Renal cortex interstitium (tissue), 3 donors: Measurements from ENCODE around the gene POLD4. TPM values are rescaled to one million over a fixed set of nuclear protein-coding genes. Genes with fewer than 3 reads are reported as not detected.

Experiments
- polyA plus RNA-seq, 3 donors: library from polyadenylated mRNA; unstranded; fragments of 120-200 nt; gene quantifications; one replicate each; pipeline ENCODE4 v1.2.1, GENCODE V29; 2013; ENCODE audit not compliant: insufficient read length in 3 of 3

The POLD4 gene
- polyA plus RNA-seq, 3 donors: 16.3 to 38.7 (median 26.0) TPM

Other genes with a start within 250 kb of the POLD4 start
- gene KDM2A, start 234.3 kb downstream of the POLD4 start, polyA plus RNA-seq: 10 to 100 TPM; 75.7 to 86.2 (median 76.9) TPM
- 10 to 100 TPM; 52.3 to 67.2 (median 56.8) TPM for gene GRK2, start 87.1 kb downstream of the POLD4 start, polyA plus RNA-seq
- 10 to 100 TPM; 21.5 to 48.5 (median 30.5) TPM for gene ANKRD13D, start 64.2 kb downstream of the POLD4 start, polyA plus RNA-seq
- gene SSH3, start 50.0 kb downstream of the POLD4 start, polyA plus RNA-seq: 10 to 100 TPM; 19.1 to 32.6 (median 23.1) TPM
- 1 to 10 TPM; 4.3 to 8.0 (median 5.9) TPM for gene CLCF1, start 20.1 kb upstream of the POLD4 start, polyA plus RNA-seq
- gene RAD9A, start 38.4 kb upstream of the POLD4 start, polyA plus RNA-seq: 10 to 100 TPM; 21.8 to 33.9 (median 31.2) TPM
- gene PPP1CA, start 48.3 kb upstream of the POLD4 start, polyA plus RNA-seq: 100 to 1,000 TPM; 149 to 172 (median 156) TPM
- 10 to 100 TPM in 1 of 3 donors, 1 to 10 TPM in 2; 4.5 to 10.5 (median 6.7) TPM for gene TBC1D10C, start 50.5 kb upstream of the POLD4 start, polyA plus RNA-seq
- 1 to 10 TPM; 2.0 to 5.2 (median 2.7) TPM for gene CARNS1, start 62.1 kb upstream of the POLD4 start, polyA plus RNA-seq
- gene RPS6KB2, start 74.9 kb upstream of the POLD4 start, polyA plus RNA-seq: 10 to 100 TPM; 40.3 to 47.0 (median 41.2) TPM
- 1 to 10 TPM; 1.3 to 3.5 (median 2.4) TPM for gene PTPRCAP, start 84.1 kb upstream of the POLD4 start, polyA plus RNA-seq
- 10 to 100 TPM; 53.5 to 82.1 (median 75.7) TPM for gene CORO1B, start 89.9 kb upstream of the POLD4 start, polyA plus RNA-seq
- not detected for gene GPR152, start 99.2 kb upstream of the POLD4 start, polyA plus RNA-seq
- gene CABP4, start 101.8 kb upstream of the POLD4 start, polyA plus RNA-seq: 1 to 10 TPM in 1 of 3 donors, under 1 TPM in 2; 0.26 to 1.2 (median 0.55) TPM
- 10 to 100 TPM; 40.3 to 67.0 (median 54.6) TPM for gene TMEM134, start 115.7 kb upstream of the POLD4 start, polyA plus RNA-seq
- gene AIP, start 129.5 kb upstream of the POLD4 start, polyA plus RNA-seq: 10 to 100 TPM; 55.9 to 77.0 (median 63.1) TPM
- gene PITPNM1, start 151.8 kb upstream of the POLD4 start, polyA plus RNA-seq: 10 to 100 TPM; 28.5 to 49.4 (median 35.4) TPM
- 10 to 100 TPM; 37.7 to 69.5 (median 52.5) TPM for gene CDK2AP2, start 154.6 kb upstream of the POLD4 start, polyA plus RNA-seq
- under 1 TPM in 1 of 3 donors, not detected in 2; 0.29 TPM for gene CABP2, start 169.9 kb upstream of the POLD4 start, polyA plus RNA-seq
- 100 to 1,000 TPM; 697 to 788 (median 758) TPM for gene GSTP1, start 230.3 kb upstream of the POLD4 start, polyA plus RNA-seq